Measurements from ENCODE around the gene MYL11.

Gene MYL11

GRCh38 chr16:30370456-30371247, 4.0 kb upstream of the MYL11 start, which contains the start of gene TBC1D10B (continued):
- TF ChIP-seq AEBP2 (tag by site-specific recombination; IDR thresholded peaks at IDR 0.05; ENCODE audit: borderline replicate concordance) (no peak), ZNF239 (tag by site-specific recombination; IDR thresholded peaks at IDR 0.05) (no peak), ZXDB (tag by site-specific recombination; IDR thresholded peaks at IDR 0.05) (peak; percentile 63), PRDM2 (tag by site-specific recombination; IDR thresholded peaks at IDR 0.05; ENCODE audit: borderline replicate concordance) (no peak), ZNF514 (tag by site-specific recombination; IDR thresholded peaks at IDR 0.05) (no peak), ZBTB10 (tag by site-specific recombination; IDR thresholded peaks at IDR 0.05) (no peak), ZSCAN4 (tag by site-specific recombination; IDR thresholded peaks at IDR 0.05) (no peak), ZNF157 (tag by site-specific recombination; IDR thresholded peaks at IDR 0.05) (no peak), ZNF707 (tag by site-specific recombination; IDR thresholded peaks at IDR 0.05) (no peak), ZNF639 (tag by site-specific recombination; IDR thresholded peaks at IDR 0.05) (no peak), TRIM28 (IDR thresholded peaks at IDR 0.05; ENCODE audit: borderline replicate concordance, low read length) (no peak), MZF1 (tag by site-specific recombination; IDR thresholded peaks at IDR 0.05; ENCODE audit: borderline replicate concordance) (no peak), ZNF280C (tag by site-specific recombination; IDR thresholded peaks at IDR 0.05) (no peak), ZNF202 (tag by site-specific recombination; IDR thresholded peaks at IDR 0.05; ENCODE audit: borderline replicate concordance) (no peak), ZFP69B (tag by site-specific recombination; IDR thresholded peaks at IDR 0.05) (no peak), ZFP41 (tag by site-specific recombination; IDR thresholded peaks at IDR 0.05; ENCODE audit: borderline replicate concordance) (no peak), GLI4 (tag by site-specific recombination; IDR thresholded peaks at IDR 0.05) (no peak), BCL6B (tag by site-specific recombination; IDR thresholded peaks at IDR 0.05) (no peak), GFI1B (tag by site-specific recombination; IDR thresholded peaks at IDR 0.05) (no peak), PATZ1 (tag by site-specific recombination; IDR thresholded peaks at IDR 0.05) (no peak)

Data from HEK293 (cell line).